ENCODE results near the gene SLC6A8. TPM values are rescaled to one million over a fixed set of nuclear protein-coding genes. Genes with fewer than 3 reads are reported as not detected.
A peak's percentile ranks its signal among the peaks of the same experiment; 100 is the strongest.
"Not testable (repeated sequence)": the region's sequence is repeated elsewhere in the genome, so short reads cannot be mapped to it uniquely, and the experiment has no call there.

The SLC6A8 gene
- total RNA-seq, 1 donor from 2014 or later: 57.9 TPM

DNA sequence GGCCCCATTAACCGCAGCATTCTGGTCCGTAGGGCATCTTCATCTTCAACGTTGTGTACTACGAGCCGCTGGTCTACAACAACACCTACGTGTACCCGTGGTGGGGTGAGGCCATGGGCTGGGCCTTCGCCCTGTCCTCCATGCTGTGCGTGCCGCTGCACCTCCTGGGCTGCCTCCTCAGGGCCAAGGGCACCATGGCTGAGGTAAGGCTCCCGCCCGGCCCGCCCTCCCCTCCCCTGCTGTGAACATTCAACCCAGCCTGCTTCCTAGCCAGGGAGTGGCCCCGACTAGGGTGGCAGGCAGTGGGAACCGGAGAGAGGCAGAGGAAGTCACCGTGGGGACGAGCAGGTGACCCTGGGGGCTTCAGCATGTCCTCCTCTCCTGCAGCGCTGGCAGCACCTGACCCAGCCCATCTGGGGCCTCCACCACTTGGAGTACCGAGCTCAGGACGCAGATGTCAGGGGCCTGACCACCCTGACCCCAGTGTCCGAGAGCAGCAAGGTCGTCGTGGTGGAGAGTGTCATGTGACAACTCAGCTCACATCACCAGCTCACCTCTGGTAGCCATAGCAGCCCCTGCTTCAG, 7.1 kb downstream of the SLC6A8 start:
- no peak for TF ChIP-seq CTCF (IDR thresholded peaks at IDR 0.05; ENCODE audit: insufficient read depth, low read depth, low read length)
- TF ChIP-seq EZH2 (IDR thresholded peaks at IDR 0.05; ENCODE audit: insufficient read depth, low read length): no peak
- H2AFZ ChIP-seq (ENCODE audit: low read depth, low read length): no peak overlapping the region
- no peaks in the 10 kb centered on the region for H3K9me3 ChIP-seq (ENCODE audit: insufficient read depth, low read depth, low read length)
- Mint-ChIP-seq H3K9me3 (ENCODE audit: unreplicated experiment) (no peaks in the 10 kb centered on the region), H3K27ac (ENCODE audit: unreplicated experiment) (no peak overlapping the region), H3K36me3 (ENCODE audit: low read depth, unreplicated experiment) (peaks cover 4% of the 10 kb centered on the region), H3K4me3 (ENCODE audit: unreplicated experiment) (no peak overlapping the region), H3K4me1 (ENCODE audit: low read depth, unreplicated experiment) (no peaks in the 10 kb centered on the region), H3K27me3 (ENCODE audit: low read depth, unreplicated experiment) (no peaks in the 10 kb centered on the region)
- no peak overlapping the region for H3K9ac ChIP-seq (ENCODE audit: low read length)
- no peak for DNase-seq (ENCODE audit: low read depth)
- FAIRE-seq: no peak
- H3K36me3 ChIP-seq (ENCODE audit: insufficient read depth, low read length): no peaks in the 10 kb centered on the region
- H4K20me1 ChIP-seq (ENCODE audit: insufficient read depth, low read length): peaks cover 6% of the 10 kb centered on the region
- peaks cover 8% of the 10 kb centered on the region for H3K4me1 ChIP-seq (ENCODE audit: insufficient read depth, low read length)
- H3K4me3 ChIP-seq (ENCODE audit: insufficient read depth, low read depth, low read length): no peak overlapping the region
- peaks cover 3% of the 10 kb centered on the region for H3K79me2 ChIP-seq (ENCODE audit: insufficient read depth, low read length)
- H3K27me3 ChIP-seq (ENCODE audit: insufficient read depth, low read length): no peaks in the 10 kb centered on the region
- H3K4me2 ChIP-seq (ENCODE audit: low read length): no peak overlapping the region
- no peak overlapping the region for H3K27ac ChIP-seq (ENCODE audit: low read depth, low read length)

DNA sequence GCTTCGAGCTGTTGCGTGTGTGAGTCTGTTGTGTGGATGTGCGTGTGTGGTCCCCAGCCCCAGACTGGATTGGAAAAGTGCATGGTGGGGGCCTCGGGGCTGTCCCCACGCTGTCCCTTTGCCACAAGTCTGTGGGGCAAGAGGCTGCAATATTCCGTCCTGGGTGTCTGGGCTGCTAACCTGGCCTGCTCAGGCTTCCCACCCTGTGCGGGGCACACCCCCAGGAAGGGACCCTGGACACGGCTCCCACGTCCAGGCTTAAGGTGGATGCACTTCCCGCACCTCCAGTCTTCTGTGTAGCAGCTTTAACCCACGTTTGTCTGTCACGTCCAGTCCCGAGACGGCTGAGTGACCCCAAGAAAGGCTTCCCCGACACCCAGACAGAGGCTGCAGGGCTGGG, 8.4 kb downstream of the SLC6A8 start:
- no peaks in the 10 kb centered on the region for H3K36me3 ChIP-seq (ENCODE audit: insufficient read depth, low read length)
- peaks cover 4% of the 10 kb centered on the region for H3K36me3 Mint-ChIP-seq (ENCODE audit: low read depth, unreplicated experiment)
- H3K27ac Mint-ChIP-seq (ENCODE audit: unreplicated experiment): no peak overlapping the region
- no peak overlapping the region for H3K27ac ChIP-seq (ENCODE audit: low read depth, low read length)
- H3K27me3 ChIP-seq (ENCODE audit: insufficient read depth, low read length): no peaks in the 10 kb centered on the region
- no peaks in the 10 kb centered on the region for H3K9me3 ChIP-seq (ENCODE audit: insufficient read depth, low read depth, low read length)
- no peaks in the 10 kb centered on the region for H3K79me2 ChIP-seq (ENCODE audit: insufficient read depth, low read length)
- H3K9me3 Mint-ChIP-seq (ENCODE audit: unreplicated experiment): no peaks in the 10 kb centered on the region
- H2AFZ ChIP-seq (ENCODE audit: low read depth, low read length): no peak overlapping the region
- no peak for FAIRE-seq
- H4K20me1 ChIP-seq (ENCODE audit: insufficient read depth, low read length): no peaks in the 10 kb centered on the region
- no peak for DNase-seq (ENCODE audit: low read depth)
- no peak overlapping the region for H3K4me3 ChIP-seq (ENCODE audit: insufficient read depth, low read depth, low read length)
- H3K4me3 Mint-ChIP-seq (ENCODE audit: unreplicated experiment): no peak overlapping the region
- H3K27me3 Mint-ChIP-seq (ENCODE audit: low read depth, unreplicated experiment): no peaks in the 10 kb centered on the region
- H3K9ac ChIP-seq (ENCODE audit: low read length): no peak overlapping the region
- H3K4me2 ChIP-seq (ENCODE audit: low read length): no peak overlapping the region
- H3K4me1 ChIP-seq (ENCODE audit: insufficient read depth, low read length): no peaks in the 10 kb centered on the region
- no peaks in the 10 kb centered on the region for H3K4me1 Mint-ChIP-seq (ENCODE audit: low read depth, unreplicated experiment)
- TF ChIP-seq EZH2 (IDR thresholded peaks at IDR 0.05; ENCODE audit: insufficient read depth, low read length) (no peak), CTCF (IDR thresholded peaks at IDR 0.05; ENCODE audit: insufficient read depth, low read depth, low read length) (no peak)

- DNase-seq (ENCODE audit: low read depth); H4K20me1 ChIP-seq (ENCODE audit: insufficient read depth, low read length); H3K27ac Mint-ChIP-seq (ENCODE audit: unreplicated experiment); H3K79me2 ChIP-seq (ENCODE audit: insufficient read depth, low read length); H3K4me3 Mint-ChIP-seq (ENCODE audit: unreplicated experiment); FAIRE-seq; H3K27me3 Mint-ChIP-seq (ENCODE audit: low read depth, unreplicated experiment); H2AFZ ChIP-seq (ENCODE audit: low read depth, low read length); H3K36me3 ChIP-seq (ENCODE audit: insufficient read depth, low read length); H3K4me1 ChIP-seq (ENCODE audit: insufficient read depth, low read length); H3K27ac ChIP-seq (ENCODE audit: low read depth, low read length); H3K9me3 Mint-ChIP-seq (ENCODE audit: unreplicated experiment); H3K9me3 ChIP-seq (ENCODE audit: insufficient read depth, low read depth, low read length); H3K36me3 Mint-ChIP-seq (ENCODE audit: low read depth, unreplicated experiment); H3K4me2 ChIP-seq (ENCODE audit: low read length); H3K27me3 ChIP-seq (ENCODE audit: insufficient read depth, low read length); H3K4me1 Mint-ChIP-seq (ENCODE audit: low read depth, unreplicated experiment); H3K9ac ChIP-seq (ENCODE audit: low read length); H3K4me3 ChIP-seq (ENCODE audit: insufficient read depth, low read depth, low read length): not testable (repeated sequence)
These were observed 8.8 kb downstream of the SLC6A8 start for GRCh38 chrX:153696538-153696937.

- not testable (repeated sequence) for H4K20me1 ChIP-seq (ENCODE audit: insufficient read depth, low read length); DNase-seq (ENCODE audit: low read depth); H3K79me2 ChIP-seq (ENCODE audit: insufficient read depth, low read length); H3K9me3 Mint-ChIP-seq (ENCODE audit: unreplicated experiment); H3K4me2 ChIP-seq (ENCODE audit: low read length); H3K36me3 Mint-ChIP-seq (ENCODE audit: low read depth, unreplicated experiment); H3K4me3 Mint-ChIP-seq (ENCODE audit: unreplicated experiment); H3K27ac ChIP-seq (ENCODE audit: low read depth, low read length); H3K4me3 ChIP-seq (ENCODE audit: insufficient read depth, low read depth, low read length); H3K9me3 ChIP-seq (ENCODE audit: insufficient read depth, low read depth, low read length); H3K27me3 ChIP-seq (ENCODE audit: insufficient read depth, low read length); H3K27me3 Mint-ChIP-seq (ENCODE audit: low read depth, unreplicated experiment); H3K4me1 ChIP-seq (ENCODE audit: insufficient read depth, low read length); H2AFZ ChIP-seq (ENCODE audit: low read depth, low read length); H3K4me1 Mint-ChIP-seq (ENCODE audit: low read depth, unreplicated experiment); FAIRE-seq; H3K9ac ChIP-seq (ENCODE audit: low read length); H3K36me3 ChIP-seq (ENCODE audit: insufficient read depth, low read length)
- H3K27ac Mint-ChIP-seq (ENCODE audit: unreplicated experiment): peak overlapping the region; percentile 41
These were observed 9.4 kb downstream of the SLC6A8 start for GRCh38 chrX:153696986-153697722.
